Choroid plexus epithelial cell (primary cell): ENCODE measurements around the gene CAPN9.

Experiments used
- DNase-seq: peaks from one replicate; pipeline ENCODE4 v3.0.0-alpha.2; 2010; ENCODE audit warnings: low read depth
- H3K4me3 ChIP-seq: 2 replicates; pipeline ENCODE4 v1.5.1; 2011; ENCODE audit warnings: low read depth, mild to moderate bottlenecking, control low read depth, low read length, moderate library complexity
- TF ChIP-seq, protein P1 (sequence below): conservative IDR thresholded peaks from 2 replicates; pipeline ENCODE4 v1.5.1; 2011; ENCODE audit warnings: low read depth, mild to moderate bottlenecking, control low read depth, inconsistent platforms, low read length, moderate library complexity

CAPN9 gene

GRCh38 chr1:230739564-230740290 lies 7.5 kb upstream of the CAPN9 start:
- TF ChIP-seq, protein P1, sequence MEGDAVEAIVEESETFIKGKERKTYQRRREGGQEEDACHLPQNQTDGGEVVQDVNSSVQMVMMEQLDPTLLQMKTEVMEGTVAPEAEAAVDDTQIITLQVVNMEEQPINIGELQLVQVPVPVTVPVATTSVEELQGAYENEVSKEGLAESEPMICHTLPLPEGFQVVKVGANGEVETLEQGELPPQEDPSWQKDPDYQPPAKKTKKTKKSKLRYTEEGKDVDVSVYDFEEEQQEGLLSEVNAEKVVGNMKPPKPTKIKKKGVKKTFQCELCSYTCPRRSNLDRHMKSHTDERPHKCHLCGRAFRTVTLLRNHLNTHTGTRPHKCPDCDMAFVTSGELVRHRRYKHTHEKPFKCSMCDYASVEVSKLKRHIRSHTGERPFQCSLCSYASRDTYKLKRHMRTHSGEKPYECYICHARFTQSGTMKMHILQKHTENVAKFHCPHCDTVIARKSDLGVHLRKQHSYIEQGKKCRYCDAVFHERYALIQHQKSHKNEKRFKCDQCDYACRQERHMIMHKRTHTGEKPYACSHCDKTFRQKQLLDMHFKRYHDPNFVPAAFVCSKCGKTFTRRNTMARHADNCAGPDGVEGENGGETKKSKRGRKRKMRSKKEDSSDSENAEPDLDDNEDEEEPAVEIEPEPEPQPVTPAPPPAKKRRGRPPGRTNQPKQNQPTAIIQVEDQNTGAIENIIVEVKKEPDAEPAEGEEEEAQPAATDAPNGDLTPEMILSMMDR = no peak
- H3K4me3 ChIP-seq = no peak overlapping the region
- DNase-seq = no peak

DNA sequence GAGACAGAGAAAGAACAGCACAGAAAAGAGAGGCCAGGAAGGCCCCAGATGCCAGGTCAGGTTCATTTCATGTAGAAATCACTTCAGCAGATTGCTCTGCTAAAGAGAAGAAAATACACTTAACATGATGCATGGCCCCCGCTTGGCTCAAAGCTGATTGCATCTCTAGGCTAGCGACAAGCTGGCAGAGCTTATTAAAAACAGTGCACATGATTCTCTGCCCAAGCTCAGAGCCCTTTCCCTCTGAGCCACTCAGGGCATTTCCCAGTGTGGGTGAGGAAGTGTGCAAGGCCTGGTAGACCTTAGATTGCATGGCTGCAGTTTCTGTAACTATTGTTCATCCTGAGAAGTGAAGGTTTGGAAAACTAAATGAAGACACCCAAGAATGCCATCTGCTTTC lies 3.3 kb upstream of the CAPN9 start:
- no peak overlapping the region for H3K4me3 ChIP-seq
- TF ChIP-seq, protein P1 = no peak
- DNase-seq = no peak

DNA sequence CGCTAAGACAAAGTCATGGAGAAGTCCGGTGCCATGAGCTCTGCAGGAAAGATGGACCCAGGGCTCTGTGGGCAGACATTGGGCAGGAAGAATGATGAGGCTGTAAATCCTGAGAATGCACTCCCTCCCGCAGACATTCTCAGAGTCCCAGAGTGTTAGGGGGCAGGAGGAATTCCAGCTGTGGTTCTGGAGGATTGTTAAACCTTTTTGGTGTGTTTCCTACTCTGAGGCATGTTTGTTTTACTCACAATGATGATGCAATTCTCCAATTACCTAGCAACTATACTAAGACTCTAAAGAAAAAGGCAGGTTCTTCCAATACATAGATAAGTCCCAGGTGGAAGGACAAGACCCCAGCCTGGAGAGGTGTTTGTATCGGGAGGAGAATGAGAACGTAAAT lies 2.8 kb upstream of the CAPN9 start:
- peak; percentile 51 for DNase-seq
- TF ChIP-seq, protein P1 = no peak
- H3K4me3 ChIP-seq = no peak overlapping the region

- H3K4me3 ChIP-seq = no peak overlapping the region
- TF ChIP-seq, protein P1 = no peak
- DNase-seq = no peak
Measured at GRCh38 chr1:230745071-230745470, 2.1 kb upstream of the CAPN9 start.

DNA sequence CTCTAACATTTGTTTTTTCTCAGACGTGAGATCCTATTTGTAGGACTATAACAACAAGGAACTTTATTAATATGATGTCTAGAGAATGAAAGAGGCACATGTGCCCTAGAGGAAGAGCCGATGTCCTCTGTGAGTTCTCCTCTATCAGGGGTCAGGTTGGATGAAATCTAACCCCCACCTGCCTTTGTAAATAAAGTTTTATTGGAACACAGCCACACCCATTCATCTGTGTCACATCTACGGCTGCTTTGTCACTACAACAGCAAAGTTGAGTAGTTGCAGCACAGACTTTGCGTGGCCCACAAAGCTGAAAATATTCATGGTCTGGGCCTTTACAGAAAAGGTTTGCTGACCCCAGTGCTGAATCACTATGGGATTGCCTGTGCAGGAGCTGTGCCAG lies 571 bp upstream of the CAPN9 start:
- no peak overlapping the region for H3K4me3 ChIP-seq
- DNase-seq = no peak
- TF ChIP-seq, protein P1 = no peak

- TF ChIP-seq, protein P1 = no peak
- no peak for DNase-seq
- H3K4me3 ChIP-seq = no peak overlapping the region
Measured at GRCh38 chr1:230747890-230748800, 957 bp downstream of the CAPN9 start.
